NCI-H345 treated with DMSO at 0.1 percent for 48 hours (cell line): ENCODE results near the gene RPS6KC1.
A peak's percentile ranks its signal among the peaks of the same experiment; 100 is the strongest.
"Not testable (repeated sequence)": the region's sequence is repeated elsewhere in the genome, so short reads cannot be mapped to it uniquely, and the experiment has no call there.

ENCODE experiments used
- DNase-seq: peaks from one replicate; lab custom pipeline; 2025; ENCODE audit not compliant: unreplicated experiment; lab: John Stamatoyannopoulos, UW

The RPS6KC1 gene

DNA sequence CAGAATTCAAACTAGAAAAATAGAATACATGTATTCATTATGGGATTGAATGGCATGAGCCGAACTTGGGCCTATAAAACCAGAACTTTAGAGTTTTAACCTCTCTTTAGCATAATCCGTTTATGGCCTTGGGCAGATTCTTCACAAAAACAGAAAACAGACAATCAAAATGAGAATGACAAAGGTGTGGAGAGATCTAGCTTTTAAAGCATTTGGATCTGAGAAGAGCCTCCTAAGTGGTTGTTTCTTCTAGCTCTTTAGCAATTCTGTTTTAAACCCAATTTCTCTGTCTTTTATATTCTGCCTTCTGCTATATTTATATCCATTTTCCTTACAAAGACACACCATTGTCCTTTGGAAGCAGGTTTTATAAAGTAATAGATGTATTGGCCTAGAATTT, 160.2 kb downstream of the RPS6KC1 start:
- DNase-seq = no peak

DNA sequence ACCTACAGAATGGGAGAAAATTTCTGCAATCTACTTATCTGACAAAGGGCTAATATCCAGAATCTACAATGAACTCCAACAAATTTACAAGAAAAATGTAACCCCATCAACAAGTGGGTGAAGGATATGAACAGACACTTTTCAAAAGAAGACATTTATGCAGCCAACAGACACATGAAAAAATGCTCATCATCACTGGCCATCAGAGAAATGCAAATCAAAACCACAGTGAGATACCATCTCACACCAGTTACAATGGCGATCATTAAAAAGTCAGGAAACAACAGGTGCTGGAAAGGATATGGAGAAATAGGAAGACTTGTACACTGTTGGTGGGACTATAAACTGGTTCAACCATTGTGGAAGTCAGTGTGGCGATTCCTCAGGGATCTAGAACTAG, 168.0 kb downstream of the RPS6KC1 start:
- DNase-seq = not testable (repeated sequence)

DNA sequence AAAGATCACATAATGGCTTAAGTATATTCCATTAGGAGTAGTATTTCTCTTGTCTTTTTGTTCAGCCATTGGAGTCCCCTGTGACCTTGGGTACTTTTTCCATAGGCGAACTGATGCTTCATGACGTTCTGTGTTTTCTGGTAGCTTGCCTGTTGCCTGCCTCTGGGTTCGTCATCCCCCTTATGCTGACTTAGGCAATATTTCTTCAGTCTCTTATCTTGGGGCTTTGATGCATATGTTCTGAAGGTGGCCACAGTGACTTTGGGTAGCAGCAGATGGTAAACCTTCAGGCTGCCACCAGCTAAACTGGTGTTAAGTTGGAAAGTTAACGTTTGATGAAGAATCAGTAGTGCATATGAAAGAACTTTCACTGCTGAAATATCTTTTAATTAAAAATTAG, 170.2 kb downstream of the RPS6KC1 start:
- no peak for DNase-seq

DNA sequence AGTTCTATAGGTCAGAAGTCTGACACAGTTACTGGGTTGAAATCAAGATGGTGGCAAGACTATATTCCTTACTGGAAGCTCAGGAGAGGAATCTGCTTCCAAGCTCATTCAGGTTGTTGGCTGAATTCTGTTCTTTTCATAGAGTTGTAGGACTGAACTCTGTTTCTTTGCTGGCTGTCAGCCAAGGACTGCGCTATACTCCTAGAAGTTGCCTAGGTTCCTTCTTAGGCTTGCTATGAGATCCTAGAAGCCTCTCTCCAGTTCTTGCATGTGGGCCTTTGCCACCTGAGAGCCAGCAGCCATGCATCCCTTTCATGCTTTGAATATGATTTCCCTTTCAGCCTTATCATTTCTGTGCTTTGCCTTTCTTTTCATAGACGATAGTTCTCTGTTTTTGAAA, 176.4 kb downstream of the RPS6KC1 start:
- no peak for DNase-seq

DNA sequence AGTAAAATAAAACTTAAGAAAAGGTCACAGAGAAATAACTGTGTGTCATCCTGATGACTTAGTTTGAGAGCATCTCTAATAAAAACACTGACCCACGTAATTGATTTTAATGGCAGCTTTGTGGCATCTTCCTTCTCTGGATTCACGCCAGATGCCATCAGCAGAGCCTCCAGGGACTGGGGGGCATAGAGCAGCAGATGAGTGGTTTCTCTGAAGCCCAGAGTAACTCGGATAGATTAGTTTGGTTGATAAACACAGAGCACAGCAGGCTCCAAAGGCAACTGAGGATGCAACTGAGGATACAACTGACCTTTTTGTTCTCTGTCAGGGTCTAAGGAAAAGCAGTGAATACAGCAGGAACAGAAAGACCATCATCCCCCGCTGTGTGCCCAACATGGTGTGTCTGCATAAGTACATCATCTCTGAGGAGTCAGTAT, 180.8 kb downstream of the RPS6KC1 start:
- peak; percentile 53 for DNase-seq

DNA sequence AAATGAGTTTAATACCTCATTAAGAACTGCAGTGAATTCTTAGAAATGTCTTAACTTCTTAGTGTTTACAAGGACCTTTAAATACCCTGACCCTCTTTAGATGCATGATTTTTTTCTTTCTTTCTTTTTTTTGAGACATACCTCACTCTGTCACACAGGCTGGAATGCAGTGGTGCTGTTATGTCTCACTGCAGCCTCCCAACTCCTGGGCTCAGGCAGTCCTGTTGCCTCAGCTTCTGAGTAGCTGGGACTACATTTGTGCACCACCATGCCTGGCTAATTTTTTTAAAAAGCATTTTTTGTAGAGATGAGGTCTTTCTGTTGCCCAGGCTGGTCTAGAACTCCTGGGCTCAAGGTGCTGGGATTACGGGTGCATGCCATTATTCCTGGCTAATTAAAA, 191.8 kb downstream of the RPS6KC1 start:
- no peak for DNase-seq

DNA sequence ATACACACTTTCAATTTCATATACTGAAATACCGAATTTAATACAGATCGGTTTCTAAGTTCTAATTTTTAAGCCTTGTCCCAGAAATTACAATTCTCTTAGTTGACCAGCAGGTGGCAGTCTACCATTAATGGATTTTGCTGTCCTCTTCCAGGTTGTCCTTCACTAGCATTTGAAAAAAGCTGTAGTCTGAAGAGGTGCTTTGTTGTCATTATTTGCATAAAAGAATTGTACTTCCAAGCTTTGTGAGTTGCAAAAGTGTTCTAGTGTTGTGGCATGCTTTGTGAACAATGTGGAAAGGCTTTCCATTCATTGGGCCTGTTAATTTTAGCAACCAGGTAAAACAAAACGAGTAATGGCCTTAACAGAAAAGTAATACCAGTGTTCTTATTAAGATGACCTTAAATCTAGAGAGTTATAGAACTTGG, 193.6 kb downstream of the RPS6KC1 start:
- peak; percentile 80 for DNase-seq

DNA sequence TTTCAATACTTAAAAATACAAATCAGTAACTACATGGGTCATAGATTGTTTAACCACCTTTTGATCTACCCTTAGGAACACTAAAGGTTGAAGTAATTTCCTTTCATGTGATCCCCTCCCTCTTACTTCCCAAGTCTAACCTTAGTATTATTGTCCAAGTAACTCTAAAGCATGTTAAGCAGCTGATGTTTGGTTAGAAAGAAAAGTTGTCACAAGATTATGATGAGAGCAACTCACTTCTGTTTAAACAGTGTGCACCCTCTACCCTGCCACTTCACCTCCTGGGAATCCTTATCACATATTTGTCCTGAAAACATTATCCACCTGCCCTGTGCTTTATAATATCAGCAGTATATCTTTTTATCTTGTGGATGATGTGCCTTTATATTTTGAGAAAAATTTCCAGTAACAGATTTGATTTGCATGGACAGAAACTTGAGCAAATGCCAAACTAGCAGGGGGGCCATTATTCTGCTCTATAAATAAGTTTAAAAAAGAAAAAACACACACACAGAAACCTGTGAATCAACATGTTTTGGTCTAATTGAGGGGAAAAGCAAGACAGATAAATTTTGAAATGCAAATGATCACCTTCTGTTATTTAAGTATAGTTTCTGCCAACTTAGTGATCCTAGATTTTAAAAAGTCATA, 194.3 kb downstream of the RPS6KC1 start:
- DNase-seq = no peak

DNA sequence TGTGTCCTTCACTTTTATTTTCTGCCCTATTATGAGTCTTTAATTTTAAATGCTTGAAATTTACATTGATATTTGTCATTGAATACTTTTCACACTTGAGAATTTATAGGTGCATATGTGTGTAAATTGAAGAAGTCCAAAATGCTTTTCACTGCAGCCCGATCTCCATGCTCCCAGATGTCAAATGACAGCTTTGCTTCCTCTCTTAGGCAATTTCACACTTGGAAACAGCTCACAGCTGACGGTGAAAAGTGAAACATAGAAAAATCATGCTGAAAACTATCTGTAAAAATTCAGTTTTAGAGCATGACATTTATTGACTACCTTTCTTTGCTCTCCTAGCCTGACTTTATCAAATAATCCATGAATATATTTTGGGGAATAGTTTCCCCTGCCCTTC, 196.0 kb downstream of the RPS6KC1 start:
- DNase-seq = no peak

DNA sequence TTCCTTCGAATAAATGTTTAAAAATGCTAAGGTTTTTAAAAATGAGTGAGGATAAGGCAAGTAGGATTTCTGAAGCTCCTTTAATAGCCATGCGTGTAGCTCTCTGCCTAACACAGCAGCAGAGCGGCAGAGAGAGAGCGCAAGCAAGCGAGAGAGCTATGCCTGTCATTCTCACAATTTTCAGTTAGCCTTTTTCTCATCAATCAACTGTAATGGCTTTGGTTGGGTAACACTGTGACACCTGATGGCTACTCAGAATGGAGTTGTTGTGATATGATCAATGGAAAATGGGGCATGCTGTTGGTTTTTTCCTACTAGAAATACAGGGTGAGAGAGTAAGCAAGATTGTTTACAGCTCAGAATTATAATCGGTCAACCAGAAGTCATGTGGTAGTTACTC, 198.4 kb downstream of the RPS6KC1 start:
- DNase-seq = no peak

DNA sequence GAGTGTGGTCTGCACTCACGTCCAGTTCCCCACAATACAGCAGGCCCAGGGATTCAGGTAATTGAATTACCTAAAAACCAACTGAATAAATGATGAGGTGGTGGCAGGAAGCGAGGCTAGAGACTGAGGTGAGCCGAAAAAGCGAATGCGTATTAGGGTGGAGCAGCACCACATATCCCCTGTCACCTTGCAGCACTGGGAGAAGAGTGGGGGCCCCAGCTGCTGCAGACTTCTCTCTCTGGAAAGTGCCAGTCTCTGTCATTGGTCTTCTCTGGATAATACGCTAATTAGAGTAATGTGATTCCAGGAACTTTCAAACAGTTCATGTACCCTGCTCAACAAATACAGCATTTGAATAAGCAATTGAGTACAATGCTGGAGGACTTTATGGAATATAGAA, 199.0 kb downstream of the RPS6KC1 start:
- DNase-seq = no peak

DNA sequence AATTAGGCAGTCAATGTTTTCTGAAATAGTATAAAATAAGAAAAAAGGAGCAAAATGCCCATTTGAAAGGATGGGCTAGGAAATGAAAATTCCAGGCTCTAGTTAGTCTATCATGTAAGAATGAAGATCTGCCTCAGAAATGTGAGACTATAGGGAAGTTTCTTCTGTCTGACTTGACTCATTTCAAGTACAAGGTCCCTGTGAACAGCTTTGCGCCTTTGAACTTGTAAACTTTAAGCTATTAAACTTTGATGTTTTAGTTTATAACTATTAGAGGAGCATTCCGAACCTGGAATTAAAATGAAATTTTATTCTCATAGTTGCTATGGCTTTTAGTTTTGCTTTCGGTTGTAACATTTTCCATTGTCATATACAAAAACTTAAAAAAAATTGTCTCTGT, 199.4 kb downstream of the RPS6KC1 start:
- DNase-seq = no peak

DNA sequence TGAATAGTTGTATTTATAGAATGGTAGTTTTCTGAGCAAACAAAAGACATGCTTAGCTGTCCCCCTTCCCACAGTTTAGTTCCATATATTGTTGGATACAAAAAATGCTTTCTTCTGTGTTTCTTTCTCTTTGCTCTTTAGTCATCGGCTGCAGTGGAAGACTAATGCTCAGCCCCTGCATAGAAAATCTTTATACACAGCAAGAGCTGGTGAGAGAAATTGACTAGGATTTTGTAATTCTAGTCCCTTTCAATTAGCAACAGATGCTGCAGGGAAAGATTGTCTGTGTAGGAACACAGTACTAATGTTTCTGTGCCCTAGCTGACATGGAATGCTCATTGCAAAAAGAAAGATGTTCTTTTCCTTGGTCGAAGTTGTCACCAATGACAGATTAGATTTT, 200.9 kb downstream of the RPS6KC1 start:
- DNase-seq = no peak

DNA sequence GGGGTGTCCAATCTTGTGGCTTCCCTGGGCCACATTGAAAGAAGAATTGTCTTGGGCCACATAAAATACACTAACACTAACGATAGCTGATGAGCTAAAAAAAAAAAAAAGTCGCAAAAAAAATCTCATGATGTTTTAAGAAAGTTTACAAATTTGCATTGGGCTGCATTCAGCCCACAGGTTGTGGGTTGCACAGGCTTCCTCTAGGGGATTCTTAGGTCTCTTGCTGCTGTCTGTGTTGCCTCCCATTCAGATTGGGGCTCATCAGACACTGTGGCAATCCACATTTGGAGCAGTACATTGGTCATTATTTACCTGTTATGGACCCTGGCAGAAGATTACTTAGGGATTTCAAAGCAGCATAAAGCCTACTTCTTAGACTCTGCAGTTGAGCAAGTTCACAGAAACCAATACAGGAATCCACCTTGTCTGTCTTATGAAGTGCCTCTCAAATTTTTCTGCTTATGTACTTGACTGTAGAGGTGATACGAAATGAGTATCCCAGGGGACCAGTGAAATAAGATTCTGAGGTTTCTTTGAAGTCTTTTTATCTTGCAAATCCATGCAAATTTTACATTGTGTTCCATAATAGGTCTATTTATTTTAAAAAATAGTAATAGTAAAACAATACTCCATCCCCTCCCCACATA, 205.5 kb downstream of the RPS6KC1 start:
- no peak for DNase-seq

DNA sequence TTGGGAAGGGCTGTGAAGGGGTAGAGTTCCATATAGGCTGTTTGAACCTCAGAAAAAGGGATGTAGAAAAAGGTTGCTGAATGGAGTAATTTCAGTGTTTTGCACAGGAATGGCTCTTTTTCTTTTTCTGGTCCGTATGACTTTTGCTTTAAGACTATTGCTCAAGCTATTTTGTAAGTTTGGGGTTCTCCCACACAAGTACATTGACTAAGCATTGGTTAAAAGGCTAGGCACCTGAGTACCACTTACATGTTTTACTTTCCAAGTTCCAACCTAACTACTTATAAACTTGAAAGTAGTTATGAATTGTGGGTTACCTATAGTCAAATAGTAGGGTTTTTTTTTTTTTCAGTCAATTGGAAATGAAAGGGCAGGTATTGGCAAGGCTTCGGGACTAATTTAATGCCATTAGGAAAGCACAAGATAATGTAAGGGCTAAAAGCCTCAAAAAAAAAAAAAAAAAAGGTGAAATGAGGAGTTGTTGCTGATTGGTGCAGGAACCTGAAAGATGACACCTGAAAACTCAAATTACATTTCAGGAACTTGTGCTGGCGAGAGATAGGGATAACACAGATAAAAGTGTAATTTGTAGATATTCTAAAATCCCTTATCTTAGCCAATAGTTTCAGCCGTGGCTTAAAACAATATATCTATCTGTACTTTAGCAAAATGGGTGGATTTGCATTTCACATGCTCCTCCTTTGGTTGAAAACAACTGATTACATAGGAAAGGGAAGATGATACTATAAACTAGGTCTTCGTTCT, 209.5 kb downstream of the RPS6KC1 start:
- DNase-seq = no peak

DNA sequence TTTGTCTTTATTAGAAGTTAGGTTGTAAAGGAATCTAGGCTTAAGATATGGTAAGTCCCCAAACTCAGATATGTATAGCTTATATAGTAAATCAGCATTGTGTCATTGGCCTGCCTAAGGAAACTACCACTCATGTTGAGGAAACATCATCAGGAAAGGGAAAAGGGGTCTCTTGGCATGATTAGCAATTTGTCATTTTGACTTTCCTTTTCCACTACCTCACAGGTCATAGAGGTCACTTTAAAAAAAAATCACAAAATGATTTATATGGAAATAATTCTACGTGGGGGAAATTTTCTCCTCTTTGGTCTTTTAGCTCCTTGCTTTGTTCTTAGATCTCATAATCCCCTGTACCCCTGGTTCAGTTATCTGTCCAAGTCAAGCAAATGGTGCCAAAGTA, 213.5 kb downstream of the RPS6KC1 start:
- no peak for DNase-seq

DNA sequence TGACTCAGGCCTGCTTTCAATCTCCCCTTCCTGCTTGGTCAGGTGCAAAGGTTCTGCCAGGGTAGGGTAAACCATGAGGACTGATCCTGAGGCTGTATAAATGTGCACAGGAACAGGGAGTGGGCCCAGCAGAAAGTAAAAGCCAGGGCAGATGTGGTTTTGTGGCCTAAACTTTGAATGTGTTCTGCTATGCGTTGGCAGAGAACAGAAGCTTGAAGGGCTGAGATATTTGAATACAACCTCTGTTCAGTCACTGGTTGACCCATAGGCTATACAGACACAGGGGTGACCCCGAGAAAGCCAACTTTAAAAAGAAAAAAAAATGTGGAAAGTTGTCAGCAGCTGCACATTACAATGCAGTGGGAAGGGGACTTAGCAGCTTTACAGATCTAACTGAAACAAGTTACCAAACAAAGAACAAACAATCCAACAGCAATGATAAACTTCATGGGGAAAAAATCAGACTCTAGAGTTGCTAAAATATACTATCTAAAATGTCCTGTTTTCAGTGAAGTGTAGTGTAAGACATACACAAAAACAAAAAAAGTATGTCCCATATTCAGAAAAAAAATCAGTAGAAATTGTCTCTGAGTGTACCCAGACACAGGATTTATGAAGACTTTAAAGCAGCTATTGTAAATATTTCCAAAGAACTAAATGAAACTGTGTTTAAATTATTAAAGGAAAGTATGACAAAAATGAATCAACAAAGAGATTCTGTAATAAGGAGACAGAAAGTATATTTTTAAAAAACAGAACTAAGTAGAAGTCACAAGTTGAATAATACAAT, 216.1 kb downstream of the RPS6KC1 start:
- no peak for DNase-seq

DNA sequence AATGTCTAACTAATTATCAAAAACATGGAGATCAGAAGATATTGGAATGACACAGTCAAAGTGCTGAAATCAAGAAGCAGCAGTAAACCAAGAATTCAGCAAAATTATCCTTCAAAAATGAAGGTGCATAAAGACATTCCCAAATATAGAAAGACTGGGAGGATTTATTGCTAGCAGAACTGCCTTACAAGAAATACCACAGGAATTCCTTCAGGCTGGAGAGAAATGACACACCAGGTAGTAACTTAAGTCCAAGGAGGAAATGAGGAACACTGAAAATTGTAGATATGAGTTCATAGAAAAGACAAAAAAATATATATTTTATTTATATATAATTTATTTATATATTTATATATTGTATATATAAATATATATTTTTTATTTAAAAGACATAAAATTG, 217.2 kb downstream of the RPS6KC1 start:
- DNase-seq = no peak

DNA sequence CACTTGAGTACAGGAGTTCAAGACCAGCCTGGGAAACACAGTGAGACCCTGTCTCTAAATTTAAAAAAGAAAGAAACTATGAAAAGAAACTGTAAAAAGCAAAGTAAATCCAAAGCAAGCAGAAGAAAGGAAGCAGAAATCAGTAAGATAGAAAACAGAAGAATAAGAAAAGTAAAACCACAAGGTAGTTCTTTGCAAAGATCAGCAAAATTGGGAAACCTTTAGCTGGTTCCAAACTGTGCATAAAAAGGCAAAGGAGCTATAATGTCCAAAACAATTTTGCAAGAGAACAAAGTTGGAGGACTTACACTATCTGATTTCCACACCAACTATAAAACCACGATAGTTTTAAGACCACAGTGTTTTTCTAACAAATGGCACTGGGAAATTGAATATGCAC, 218.8 kb downstream of the RPS6KC1 start:
- DNase-seq = no peak

DNA sequence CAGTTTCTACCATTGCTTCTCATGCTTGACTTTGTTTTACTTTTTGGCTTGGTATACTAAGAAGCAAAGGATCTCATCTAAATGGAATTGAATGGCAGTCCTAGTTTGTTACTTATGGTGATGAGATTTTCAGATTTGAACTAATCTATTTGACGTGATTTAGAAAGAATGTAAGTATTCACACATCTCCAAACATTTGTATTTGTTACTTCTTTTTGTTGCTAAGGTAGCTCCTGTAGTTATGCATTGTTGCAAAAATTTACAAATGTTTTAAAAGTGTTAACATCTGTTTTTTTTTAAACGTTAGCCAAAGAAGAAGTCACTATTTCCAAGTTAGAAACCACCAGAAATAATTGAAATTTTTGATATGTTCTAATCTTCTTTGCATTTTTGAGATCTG, 222.5 kb downstream of the RPS6KC1 start:
- DNase-seq = no peak

DNA sequence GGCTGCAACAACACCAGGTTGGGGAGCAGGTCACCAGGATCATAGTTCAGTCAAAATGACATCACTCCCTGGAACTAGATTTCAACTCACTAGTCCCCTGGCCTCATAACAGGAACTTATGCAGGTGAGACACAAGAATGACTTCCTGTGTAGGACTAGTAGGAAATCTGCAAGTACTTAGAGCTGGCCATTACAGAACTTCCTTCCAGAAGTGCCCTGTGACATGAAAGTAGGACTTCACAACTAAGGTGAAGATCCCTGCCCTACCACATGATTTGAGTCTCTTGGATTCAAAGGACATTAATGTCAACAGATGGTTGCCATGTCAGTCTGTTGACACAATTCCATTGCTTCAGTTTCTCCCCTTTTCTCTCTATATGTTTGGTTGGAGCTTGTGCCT, 223.1 kb downstream of the RPS6KC1 start:
- no peak for DNase-seq
